Measurements from ENCODE around the gene SDF2.

GRCh38 chr17:28686296-28686695 is 24.6 kb upstream of the SDF2 start:
- TF ChIP-seq, protein P1, sequence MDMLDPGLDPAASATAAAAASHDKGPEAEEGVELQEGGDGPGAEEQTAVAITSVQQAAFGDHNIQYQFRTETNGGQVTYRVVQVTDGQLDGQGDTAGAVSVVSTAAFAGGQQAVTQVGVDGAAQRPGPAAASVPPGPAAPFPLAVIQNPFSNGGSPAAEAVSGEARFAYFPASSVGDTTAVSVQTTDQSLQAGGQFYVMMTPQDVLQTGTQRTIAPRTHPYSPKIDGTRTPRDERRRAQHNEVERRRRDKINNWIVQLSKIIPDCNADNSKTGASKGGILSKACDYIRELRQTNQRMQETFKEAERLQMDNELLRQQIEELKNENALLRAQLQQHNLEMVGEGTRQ (IDR thresholded peaks at IDR 0.05; ENCODE audit: low read depth, low read length) = no peak
- no peak for TF ChIP-seq SMC3 (IDR thresholded peaks at IDR 0.05; ENCODE audit: low read depth, low read length)
- TF ChIP-seq, protein P2, sequence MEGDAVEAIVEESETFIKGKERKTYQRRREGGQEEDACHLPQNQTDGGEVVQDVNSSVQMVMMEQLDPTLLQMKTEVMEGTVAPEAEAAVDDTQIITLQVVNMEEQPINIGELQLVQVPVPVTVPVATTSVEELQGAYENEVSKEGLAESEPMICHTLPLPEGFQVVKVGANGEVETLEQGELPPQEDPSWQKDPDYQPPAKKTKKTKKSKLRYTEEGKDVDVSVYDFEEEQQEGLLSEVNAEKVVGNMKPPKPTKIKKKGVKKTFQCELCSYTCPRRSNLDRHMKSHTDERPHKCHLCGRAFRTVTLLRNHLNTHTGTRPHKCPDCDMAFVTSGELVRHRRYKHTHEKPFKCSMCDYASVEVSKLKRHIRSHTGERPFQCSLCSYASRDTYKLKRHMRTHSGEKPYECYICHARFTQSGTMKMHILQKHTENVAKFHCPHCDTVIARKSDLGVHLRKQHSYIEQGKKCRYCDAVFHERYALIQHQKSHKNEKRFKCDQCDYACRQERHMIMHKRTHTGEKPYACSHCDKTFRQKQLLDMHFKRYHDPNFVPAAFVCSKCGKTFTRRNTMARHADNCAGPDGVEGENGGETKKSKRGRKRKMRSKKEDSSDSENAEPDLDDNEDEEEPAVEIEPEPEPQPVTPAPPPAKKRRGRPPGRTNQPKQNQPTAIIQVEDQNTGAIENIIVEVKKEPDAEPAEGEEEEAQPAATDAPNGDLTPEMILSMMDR (conservative IDR thresholded peaks at IDR 0.05; ENCODE audit: low read depth, low read length) = no peak
- TF ChIP-seq POLR2A (IDR thresholded peaks at IDR 0.05; ENCODE audit: low read depth, low read length) = no peak
- TF ChIP-seq MAZ (IDR thresholded peaks at IDR 0.05; ENCODE audit: borderline replicate concordance, low read depth, low read length) = no peak
- no peak for TF ChIP-seq RFX5 (IDR thresholded peaks at IDR 0.05; ENCODE audit: low read depth, low read length)
- TF ChIP-seq, protein P3, sequence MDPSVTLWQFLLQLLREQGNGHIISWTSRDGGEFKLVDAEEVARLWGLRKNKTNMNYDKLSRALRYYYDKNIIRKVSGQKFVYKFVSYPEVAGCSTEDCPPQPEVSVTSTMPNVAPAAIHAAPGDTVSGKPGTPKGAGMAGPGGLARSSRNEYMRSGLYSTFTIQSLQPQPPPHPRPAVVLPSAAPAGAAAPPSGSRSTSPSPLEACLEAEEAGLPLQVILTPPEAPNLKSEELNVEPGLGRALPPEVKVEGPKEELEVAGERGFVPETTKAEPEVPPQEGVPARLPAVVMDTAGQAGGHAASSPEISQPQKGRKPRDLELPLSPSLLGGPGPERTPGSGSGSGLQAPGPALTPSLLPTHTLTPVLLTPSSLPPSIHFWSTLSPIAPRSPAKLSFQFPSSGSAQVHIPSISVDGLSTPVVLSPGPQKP (IDR thresholded peaks at IDR 0.05; ENCODE audit: borderline replicate concordance, low read depth, low read length) = no peak
- TF ChIP-seq RAD21 (IDR thresholded peaks at IDR 0.05; ENCODE audit: low read length) = no peak
- no peak for TF ChIP-seq RCOR1 (IDR thresholded peaks at IDR 0.05; ENCODE audit: insufficient replicate concordance, low read length)
- TF ChIP-seq MXI1 (IDR thresholded peaks at IDR 0.05; ENCODE audit: borderline replicate concordance, low read depth, low read length) = no peak
- no peak for TF ChIP-seq NFE2L2 (IDR thresholded peaks at IDR 0.05; ENCODE audit: low read depth, low read length)
